ENCODE data around the gene ARFGEF2.
"Not testable (repeated sequence)": the region's sequence is repeated elsewhere in the genome, so short reads cannot be mapped to it uniquely, and the experiment has no call there.

Gene ARFGEF2

DNA sequence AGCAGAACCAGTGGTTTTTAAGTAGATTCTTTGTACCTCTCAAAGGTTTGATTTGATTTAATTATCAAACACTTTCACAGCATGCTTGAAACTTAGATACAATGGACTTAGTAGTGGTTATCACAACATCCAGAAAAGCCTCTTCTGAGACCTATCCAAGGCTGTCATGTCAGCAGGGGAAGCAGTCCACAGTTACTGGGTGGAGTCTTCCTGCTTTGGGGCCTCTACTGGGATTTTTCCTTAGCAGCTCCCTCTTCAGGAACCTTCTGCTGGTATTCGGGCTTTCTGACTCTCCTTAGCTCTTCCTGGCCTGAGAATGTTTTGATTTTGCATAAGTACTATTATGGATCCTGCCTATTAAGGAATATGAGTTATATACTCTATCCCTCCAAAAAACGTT, 36.0 kb downstream of the ARFGEF2 start:
- no peak for DNase-seq

- DNase-seq: no peak
Observed at GRCh38 chr20:48958743-48959142, 37.2 kb downstream of the ARFGEF2 start.

- DNase-seq: no peak
Observed at GRCh38 chr20:48959899-48960550, 38.5 kb downstream of the ARFGEF2 start.

DNA sequence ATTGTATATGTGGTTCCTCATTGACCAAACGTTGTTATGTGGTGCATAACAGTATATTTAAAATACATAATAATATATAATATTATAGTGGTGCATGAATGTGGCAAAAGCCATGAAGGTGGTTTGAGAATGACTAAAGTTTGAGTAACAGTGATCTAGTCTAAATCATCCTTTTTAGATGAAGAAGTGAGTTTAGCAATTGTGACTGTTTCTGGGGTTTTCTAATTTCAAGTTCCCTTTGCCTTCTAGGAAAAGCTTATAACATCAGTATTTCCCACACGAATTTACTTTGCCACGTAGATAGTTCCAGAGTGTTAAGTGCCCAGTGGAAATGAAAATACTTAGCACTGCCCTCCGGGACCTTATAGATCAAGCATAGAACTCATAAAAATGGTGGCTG, 40.9 kb downstream of the ARFGEF2 start:
- DNase-seq: no peak

GRCh38 chr20:48962976-48963771, 41.7 kb downstream of the ARFGEF2 start:
- no peak for DNase-seq

DNA sequence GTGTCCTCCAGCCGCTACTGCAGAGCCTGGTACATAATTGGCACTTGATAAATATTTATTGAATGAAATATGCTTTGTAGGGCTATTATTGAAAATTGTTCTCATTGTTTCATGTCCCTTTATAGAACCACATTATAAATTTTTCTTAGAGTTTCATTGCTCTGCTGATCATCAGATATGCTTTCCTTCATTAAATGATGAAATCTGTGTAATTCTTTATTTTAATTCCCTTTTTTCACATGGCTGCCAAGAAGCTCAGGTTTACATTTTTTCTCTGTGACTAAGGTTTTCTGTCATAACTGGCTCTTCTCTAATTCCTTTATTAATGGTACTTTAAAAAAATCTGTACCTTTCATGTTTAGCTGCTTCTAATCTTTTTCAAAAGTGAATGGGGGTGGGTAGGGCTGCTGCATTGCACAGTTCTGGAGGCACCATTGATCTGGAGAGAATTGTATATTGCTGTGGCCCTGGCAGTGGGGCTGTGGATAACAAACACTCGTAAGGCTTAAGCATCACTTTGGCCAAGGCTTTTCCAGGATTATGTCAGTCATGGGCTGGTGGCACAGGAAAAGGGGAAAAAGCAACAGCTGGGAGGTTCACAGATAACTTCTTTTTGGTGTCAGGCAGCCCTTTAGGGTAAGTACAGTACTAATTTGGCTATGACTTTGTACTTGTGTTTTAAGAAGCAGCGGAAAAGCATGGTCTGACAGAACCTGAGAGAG, 43.8 kb downstream of the ARFGEF2 start:
- no peak for DNase-seq

GRCh38 chr20:48970681-48971365, 49.3 kb downstream of the ARFGEF2 start:
- DNase-seq: no peak

GRCh38 chr20:48971956-48972355, 50.4 kb downstream of the ARFGEF2 start:
- DNase-seq: no peak

- no peak for DNase-seq
Observed at GRCh38 chr20:48972816-48973215, 51.3 kb downstream of the ARFGEF2 start.

- no peak for DNase-seq
Observed at GRCh38 chr20:48975955-48976354, 54.4 kb downstream of the ARFGEF2 start.

GRCh38 chr20:48979980-48980379, 58.5 kb downstream of the ARFGEF2 start:
- not testable (repeated sequence) for DNase-seq

DNA sequence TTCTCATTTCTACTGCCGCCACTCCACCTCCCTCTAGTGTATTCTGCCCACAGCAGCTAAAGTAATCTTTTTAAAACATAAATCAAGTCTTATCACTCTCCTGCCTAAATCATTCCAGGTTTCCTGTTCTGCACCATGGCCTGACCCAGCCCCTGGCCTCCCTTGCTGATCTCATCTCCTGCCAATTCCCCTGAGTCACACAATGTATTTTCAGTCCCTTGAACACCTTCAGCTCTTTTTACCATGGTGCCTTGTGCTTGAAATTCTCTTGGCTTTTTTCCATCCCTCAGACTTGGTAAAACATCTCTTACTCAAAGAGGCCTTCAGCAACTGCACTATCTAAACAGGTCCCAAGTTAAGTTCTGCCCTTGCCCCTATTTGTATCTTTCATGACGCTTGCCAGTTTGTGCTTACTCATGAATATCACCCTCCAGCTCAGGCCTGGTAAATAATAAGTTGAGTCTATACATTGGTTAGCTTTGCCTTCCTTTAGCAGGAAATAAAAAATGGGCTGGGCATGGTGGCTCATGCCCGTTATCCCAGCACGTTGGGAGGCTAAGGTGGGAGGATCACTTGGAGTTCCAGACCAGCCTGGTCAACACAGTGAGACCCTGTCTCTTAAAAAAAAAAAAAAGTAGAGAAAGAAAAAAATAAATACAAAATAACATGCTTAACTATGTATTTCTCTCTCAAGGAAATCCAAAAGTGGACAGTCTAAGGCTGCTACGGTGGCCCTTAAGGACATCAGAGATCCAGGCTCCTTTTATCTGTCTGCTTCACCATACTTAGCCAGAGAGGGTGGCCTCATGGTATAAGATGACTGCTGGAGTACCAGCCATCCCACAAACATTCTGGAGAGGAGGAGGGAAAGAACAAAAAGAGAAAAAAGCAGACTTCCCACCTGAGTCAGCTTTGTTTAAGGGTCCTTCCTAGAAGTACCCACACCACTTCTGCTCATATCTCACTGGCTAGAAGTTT, 62.2 kb downstream of the ARFGEF2 start:
- DNase-seq: no peak

GRCh38 chr20:48984575-48985219, 63.2 kb downstream of the ARFGEF2 start:
- no peak for DNase-seq

DNA sequence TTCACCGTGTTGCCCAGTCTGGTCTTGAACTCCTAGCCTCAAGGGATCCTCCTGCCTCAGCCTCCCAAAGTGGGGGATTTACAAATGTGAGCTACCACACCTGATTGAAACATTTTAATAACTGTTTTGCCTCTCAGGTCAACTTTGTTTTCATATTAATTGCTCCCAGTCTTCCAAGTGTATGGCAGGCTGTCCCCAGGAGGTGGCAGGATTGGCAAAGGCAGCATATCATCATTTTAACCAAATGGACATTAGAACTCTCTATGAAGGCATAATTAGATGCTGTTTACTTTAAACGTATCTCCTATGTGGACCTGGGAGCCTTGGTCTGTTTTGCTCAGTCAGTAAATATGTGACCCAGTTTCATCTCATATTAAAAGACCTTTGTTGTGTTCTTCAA, 65.4 kb downstream of the ARFGEF2 start:
- DNase-seq: no peak

DNA sequence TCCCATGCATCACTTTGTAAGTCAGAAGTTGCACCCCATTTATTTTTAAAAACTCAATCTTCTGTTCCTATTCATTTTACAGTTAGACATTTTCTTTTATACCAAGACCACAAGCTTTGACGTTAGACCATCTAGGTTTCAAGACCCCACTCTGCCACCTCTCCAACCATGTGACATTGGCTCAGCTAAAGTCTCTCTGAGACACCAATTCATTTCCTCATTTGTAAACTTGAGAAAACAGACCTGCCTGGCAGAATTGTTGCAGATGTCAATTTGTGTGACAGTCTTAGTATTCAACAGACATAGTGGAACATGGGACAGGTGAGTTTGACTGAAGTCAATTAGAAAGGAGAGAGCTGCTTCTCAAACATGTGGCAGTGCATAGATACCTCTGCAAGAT, 69.0 kb downstream of the ARFGEF2 start:
- DNase-seq: no peak

DNA sequence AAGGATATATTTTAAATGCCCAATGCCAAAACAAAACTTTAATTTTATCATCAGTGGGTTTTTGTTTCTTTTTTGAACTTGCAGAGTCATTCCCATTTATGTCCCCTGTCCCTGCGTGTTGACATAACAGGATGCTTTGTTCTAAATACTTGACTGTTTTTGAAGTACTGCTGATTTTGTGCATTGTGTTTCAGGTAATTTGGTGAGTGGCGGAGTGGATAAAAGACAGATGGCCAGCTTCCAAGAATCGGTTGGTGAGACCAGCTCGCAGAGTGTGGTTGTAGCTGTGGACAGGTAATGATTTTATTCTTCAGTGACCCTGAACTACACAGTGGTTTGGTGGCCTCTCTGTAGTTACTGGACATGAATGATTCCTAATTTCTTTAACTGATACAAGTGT, 74.1 kb downstream of the ARFGEF2 start:
- peak; percentile 84 for DNase-seq

- DNase-seq: peak; percentile 17
Observed at GRCh38 chr20:48999890-49000870, 78.7 kb downstream of the ARFGEF2 start.

DNA sequence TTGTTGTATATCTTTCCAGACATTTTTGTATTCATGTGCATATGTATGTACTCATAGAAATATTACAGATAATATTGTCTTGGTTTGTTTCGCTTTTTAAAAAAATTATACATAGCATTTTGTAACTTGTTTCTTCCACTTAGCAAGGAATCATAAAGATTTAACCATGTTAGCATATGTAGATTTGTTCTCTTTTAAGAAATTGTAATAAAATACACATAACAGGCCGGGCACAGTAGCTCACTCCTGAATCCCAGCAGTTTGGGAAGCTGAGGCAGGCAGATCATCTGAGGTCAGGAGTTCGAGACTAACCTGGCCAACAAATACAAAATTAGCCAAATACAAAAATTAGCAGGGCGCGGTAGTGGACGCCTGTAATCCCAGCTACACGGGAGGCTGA, 80.2 kb downstream of the ARFGEF2 start:
- DNase-seq: no peak

DNA sequence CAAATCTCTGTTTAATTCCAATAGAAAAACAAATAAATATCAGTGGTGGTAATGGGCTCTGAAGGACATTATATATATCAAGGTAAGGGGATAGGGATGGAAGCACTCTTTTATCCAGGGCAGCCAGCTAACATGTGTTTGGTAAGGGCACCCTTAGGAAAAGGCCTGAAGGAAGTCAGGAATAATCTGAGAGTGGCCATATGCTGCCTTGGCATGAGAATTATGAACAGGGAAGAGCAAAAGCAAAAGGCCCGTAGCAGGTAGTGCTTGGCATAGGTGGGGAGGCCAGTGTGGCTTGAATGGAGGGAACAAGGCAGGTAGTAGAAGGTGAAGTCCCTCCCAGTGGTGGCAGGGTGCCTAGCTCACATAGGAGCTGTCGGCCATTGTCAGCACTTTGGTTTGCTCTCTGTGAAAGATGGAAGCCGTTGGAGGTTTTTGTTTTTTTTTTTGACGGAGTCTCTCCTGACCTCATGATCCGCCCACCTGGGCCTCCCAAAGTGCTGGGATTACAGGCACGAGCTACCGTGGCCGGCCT, 85.0 kb downstream of the ARFGEF2 start:
- no peak for DNase-seq

All from NCI-H1417 treated with DMSO at 0.1 percent for 48 hours (cell line).